Activated CD8-positive, alpha-beta T cell treated with anti-CD3 and anti-CD28 coated beads for 36 hours (primary cell): ENCODE measurements around the gene TRABD2B. TPM values are rescaled to one million over a fixed set of nuclear protein-coding genes. Genes with fewer than 3 reads are reported as not detected.

Source experiments
- ATAC-seq: fragments of 200-7000 bp; cut with Tn5 transposase; one replicate; pipeline ENCODE4 v1.10.0; 2021; ENCODE audit warnings: mild to moderate bottlenecking, moderate library complexity
- CTCF ChIA-PET: fragments of 350-600 bp; sonication (Branson Sonifier 250); formaldehyde crosslinking; loops from one replicate; lab custom pipeline; 2021; ENCODE audit warnings: antibody characterized with exemption; lab: Charles Lee
- POLR2A ChIA-PET: fragments of 350-600 bp; sonication (Branson Sonifier 250); formaldehyde crosslinking; loops from one replicate; lab custom pipeline; 2021; ENCODE audit warnings: antibody characterized with exemption; lab: Charles Lee
- DNase-seq: peaks from one replicate; pipeline ENCODE4 v3.0.0-alpha.2; 2020
- H3K27ac Mint-ChIP-seq: one replicate; pipeline ENCODE4 v1.8.0; 2021; ENCODE audit warnings: mild to moderate bottlenecking, mixed read lengths
- H3K27me3 Mint-ChIP-seq: one replicate; pipeline ENCODE4 v1.8.0; 2021; ENCODE audit warnings: mixed read lengths
- H3K36me3 Mint-ChIP-seq: one replicate; pipeline ENCODE4 v1.8.0; 2021; ENCODE audit warnings: low read depth, mixed read lengths
- H3K4me1 Mint-ChIP-seq: one replicate; pipeline ENCODE4 v1.8.0; 2021; ENCODE audit warnings: low read depth, mixed read lengths
- H3K4me3 Mint-ChIP-seq: one replicate; pipeline ENCODE4 v1.8.0; 2021; ENCODE audit warnings: mild to moderate bottlenecking, moderate library complexity, mixed read lengths
- H3K9me3 Mint-ChIP-seq: one replicate; pipeline ENCODE4 v1.8.0; 2021; ENCODE audit warnings: mixed read lengths
- intact Hi-C: fragments of 100-400 bp; cut with micrococcal nuclease; formaldehyde crosslinking; loops from one replicate; pipeline ENCODE4 v1.10.0; 2022
- total RNA-seq, 2 experiments: library from RNA; stranded (reverse); gene quantifications; one replicate each; pipeline ENCODE4 v1.2.3, GENCODE V29; 2021
- TF ChIP-seq, protein P1 (sequence below): fragments of 200-600 bp; IDR thresholded peaks from one replicate; pipeline ENCODE4 v1.8.0; 2022; ENCODE audit warnings: antibody characterized with exemption, mild to moderate bottlenecking

The TRABD2B gene
- total RNA-seq, 2 experiments from 2014 or later: not detected

GRCh38 chr1:47972864-47973432, 24.2 kb downstream of the TRABD2B start:
- TF ChIP-seq, protein P1, sequence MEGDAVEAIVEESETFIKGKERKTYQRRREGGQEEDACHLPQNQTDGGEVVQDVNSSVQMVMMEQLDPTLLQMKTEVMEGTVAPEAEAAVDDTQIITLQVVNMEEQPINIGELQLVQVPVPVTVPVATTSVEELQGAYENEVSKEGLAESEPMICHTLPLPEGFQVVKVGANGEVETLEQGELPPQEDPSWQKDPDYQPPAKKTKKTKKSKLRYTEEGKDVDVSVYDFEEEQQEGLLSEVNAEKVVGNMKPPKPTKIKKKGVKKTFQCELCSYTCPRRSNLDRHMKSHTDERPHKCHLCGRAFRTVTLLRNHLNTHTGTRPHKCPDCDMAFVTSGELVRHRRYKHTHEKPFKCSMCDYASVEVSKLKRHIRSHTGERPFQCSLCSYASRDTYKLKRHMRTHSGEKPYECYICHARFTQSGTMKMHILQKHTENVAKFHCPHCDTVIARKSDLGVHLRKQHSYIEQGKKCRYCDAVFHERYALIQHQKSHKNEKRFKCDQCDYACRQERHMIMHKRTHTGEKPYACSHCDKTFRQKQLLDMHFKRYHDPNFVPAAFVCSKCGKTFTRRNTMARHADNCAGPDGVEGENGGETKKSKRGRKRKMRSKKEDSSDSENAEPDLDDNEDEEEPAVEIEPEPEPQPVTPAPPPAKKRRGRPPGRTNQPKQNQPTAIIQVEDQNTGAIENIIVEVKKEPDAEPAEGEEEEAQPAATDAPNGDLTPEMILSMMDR: no peak
- Mint-ChIP-seq H3K4me3 (no peak overlapping the region), H3K9me3 (no peaks in the 10 kb centered on the region), H3K27me3 (peaks cover 16% of the 10 kb centered on the region), H3K27ac (no peak overlapping the region), H3K4me1 (no peaks in the 10 kb centered on the region), H3K36me3 (no peaks in the 10 kb centered on the region)
- DNase-seq: no peak
- CTCF ChIA-PET: no interaction called here
- POLR2A ChIA-PET: no interaction called here
- intact Hi-C loops: no loop called here
- no peak for ATAC-seq

- DNase-seq (no peak), ATAC-seq (no peak)
- Mint-ChIP-seq H3K27ac (no peak overlapping the region), H3K36me3 (no peaks in the 10 kb centered on the region), H3K4me3 (no peak overlapping the region), H3K9me3 (no peaks in the 10 kb centered on the region), H3K27me3 (peaks cover 14% of the 10 kb centered on the region), H3K4me1 (no peaks in the 10 kb centered on the region)
- TF ChIP-seq, protein P1: no peak
- ChIA-PET CTCF (no interaction called here), POLR2A (no interaction called here)
- intact Hi-C loops: no loop called here
Observed at GRCh38 chr1:47971385-47972160, 25.6 kb downstream of the TRABD2B start.

GRCh38 chr1:47970882-47971281, 26.3 kb downstream of the TRABD2B start:
- no peak overlapping the region for H3K27ac Mint-ChIP-seq
- DNase-seq (no peak), ATAC-seq (no peak)
- intact Hi-C loops: no loop called here
- ChIA-PET CTCF (no interaction called here), POLR2A (no interaction called here)
- H3K4me1 Mint-ChIP-seq: no peaks in the 10 kb centered on the region
- TF ChIP-seq, protein P1: no peak
- H3K36me3 Mint-ChIP-seq: no peaks in the 10 kb centered on the region
- H3K4me3 Mint-ChIP-seq: no peak overlapping the region
- H3K9me3 Mint-ChIP-seq: no peaks in the 10 kb centered on the region
- H3K27me3 Mint-ChIP-seq: peaks cover 11% of the 10 kb centered on the region

GRCh38 chr1:47969478-47969877, 27.7 kb downstream of the TRABD2B start:
- H3K27ac Mint-ChIP-seq: no peak overlapping the region
- POLR2A ChIA-PET: no interaction called here
- no peaks in the 10 kb centered on the region for H3K36me3 Mint-ChIP-seq
- no peaks in the 10 kb centered on the region for H3K9me3 Mint-ChIP-seq
- peaks cover 11% of the 10 kb centered on the region for H3K27me3 Mint-ChIP-seq
- no peak for DNase-seq
- H3K4me1 Mint-ChIP-seq: no peaks in the 10 kb centered on the region
- TF ChIP-seq, protein P1: no peak
- no peak overlapping the region for H3K4me3 Mint-ChIP-seq
- ATAC-seq: no peak
- CTCF ChIA-PET: no interaction called here
- intact Hi-C loops: no loop called here

DNA sequence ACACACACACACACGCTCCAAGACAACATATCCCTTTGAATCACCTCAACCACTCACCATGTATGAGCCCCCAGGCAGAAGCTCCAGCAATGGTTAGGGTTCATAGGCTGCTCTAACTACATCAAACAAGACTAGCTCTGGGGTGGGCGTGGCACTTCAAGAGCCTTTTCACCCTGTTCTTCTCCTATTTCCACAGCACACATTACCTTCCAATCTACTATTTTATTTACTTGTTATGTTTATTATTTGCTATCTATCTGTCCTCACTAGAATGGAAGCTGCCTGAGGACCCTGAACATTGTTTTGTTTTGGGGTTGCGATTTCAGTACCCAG, 28.7 kb downstream of the TRABD2B start:
- H3K27me3 Mint-ChIP-seq: peaks cover 7% of the 10 kb centered on the region
- no peaks in the 10 kb centered on the region for H3K9me3 Mint-ChIP-seq
- DNase-seq (no peak), ATAC-seq (no peak)
- no peaks in the 10 kb centered on the region for H3K36me3 Mint-ChIP-seq
- intact Hi-C loops: no loop called here
- TF ChIP-seq, protein P1: no peak
- ChIA-PET CTCF (interaction anchor here (0.8 kb wide), 1 partner anchor 140 kb away, joined by 3 read pairs; no protein-coding TSS in a partner anchor), POLR2A (no interaction called here)
- H3K4me3 Mint-ChIP-seq: no peak overlapping the region
- H3K4me1 Mint-ChIP-seq: no peaks in the 10 kb centered on the region
- no peak overlapping the region for H3K27ac Mint-ChIP-seq
